Uterus (tissue), 4 donors: ENCODE data around the gene METTL2A. TPM values are rescaled to one million over a fixed set of nuclear protein-coding genes. Genes with fewer than 3 reads are reported as not detected.
"Not testable (repeated sequence)": the region's sequence is repeated elsewhere in the genome, so short reads cannot be mapped to it uniquely, and the experiment has no call there.

Source experiments
- DNase-seq, 2 donors: peaks; one replicate each; pipeline ENCODE4 v3.0.0-alpha.2; 2019 to 2020
- H3K27ac ChIP-seq, 2 donors: fragments of 200-600 bp; sonication (generic); 1 replicate in 1 of 2; 2 replicates in 1 of 2; pipeline ENCODE4 v1.5.1; 2016 to 2018
- H3K27me3 ChIP-seq, 2 donors: fragments of 200-600 bp; sonication (generic); one replicate each; pipeline ENCODE4 v1.5.1; 2018 to 2019; ENCODE audit warnings: control low read depth in 1 of 2
- H3K36me3 ChIP-seq, 2 donors: fragments of 200-600 bp; sonication (generic); one replicate each; pipeline ENCODE4 v1.5.1; 2019; ENCODE audit warnings: control low read depth in 1 of 2
- H3K4me1 ChIP-seq, 2 donors: fragments of 200-600 bp; sonication (generic); one replicate each; pipeline ENCODE4 v1.5.1; 2018 to 2019; ENCODE audit warnings: control low read depth in 1 of 2
- H3K4me3 ChIP-seq, 2 donors: fragments of 200-600 bp; sonication (generic); 1 replicate in 1 of 2; 2 replicates in 1 of 2; pipeline ENCODE4 v1.5.1; 2018 to 2019; ENCODE audit warnings: mild to moderate bottlenecking in 1 of 2
- H3K9me3 ChIP-seq, 2 donors: fragments of 200-600 bp; sonication (generic); one replicate each; pipeline ENCODE4 v1.5.1; 2019; ENCODE audit warnings: control low read depth in 1 of 2
- POLR2A ChIP-seq, 2 donors: fragments of 450-650 bp; IDR thresholded peaks; one replicate each; pipeline ENCODE4 v1.6.1; 2016; ENCODE audit warnings: antibody characterized with exemption in 2 of 2, mild to moderate bottlenecking in 1 of 2, moderate library complexity in 1 of 2
- intact Hi-C: fragments of 100-400 bp; cut with DNase I; formaldehyde crosslinking; loops from one replicate; pipeline ENCODE4 v1.15.1; 2023; ENCODE audit warnings: low total_unique reads
- total RNA-seq, 4 donors: library from RNA; depleted of rRNA in 3 of 4; stranded (reverse); fragments of >200 nt in 3 of 4; gene quantifications; one replicate each; pipeline versions ENCODE4 v1.1.0 to v1.2.4, GENCODE V29; 2014 to 2023
- TF ChIP-seq, protein P1 (sequence below), 4 experiments: fragments of 200-600 bp in 2 of 4; fragments of 450-650 bp in 2 of 4; sonication (generic) in 2 of 4; IDR thresholded peaks; one replicate each; pipeline ENCODE4 v1.5.1; 2016 to 2019; ENCODE audit warnings: antibody characterized with exemption in 4 of 4, mild to moderate bottlenecking in 2 of 4, moderate library complexity in 1 of 4
- donor health status: DM: yes; HTN: yes; CAD: no.

The METTL2A gene
- total RNA-seq, 4 donors from 2014 or later, result 5.9 to 30.8 (median 15.2) TPM

DNA sequence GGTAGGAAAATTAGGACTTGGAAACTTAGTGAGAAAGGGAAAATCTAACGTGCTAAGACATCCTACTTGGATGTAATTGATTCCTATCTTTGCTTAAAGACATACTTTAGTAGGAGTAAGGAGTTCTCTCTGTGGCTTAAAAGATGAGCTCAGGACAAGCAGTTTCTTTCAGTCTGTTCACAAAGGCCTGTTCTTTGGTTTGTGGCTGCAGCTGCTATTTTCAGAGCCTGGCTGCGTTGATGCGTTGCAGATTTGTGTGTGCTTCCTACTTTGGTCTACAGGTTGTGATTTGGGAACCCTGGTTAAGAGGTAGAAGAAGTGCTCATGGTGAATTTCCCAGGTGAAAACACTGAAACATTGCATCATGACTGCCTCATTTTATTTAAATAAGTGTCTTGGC is 30.4 kb downstream of the METTL2A start:
- DNase-seq, H3K27me3 ChIP-seq, H3K9me3 ChIP-seq, H3K27ac ChIP-seq, intact Hi-C loops, H3K36me3 ChIP-seq, H3K4me1 ChIP-seq, H3K4me3 ChIP-seq: not testable (repeated sequence)

DNA sequence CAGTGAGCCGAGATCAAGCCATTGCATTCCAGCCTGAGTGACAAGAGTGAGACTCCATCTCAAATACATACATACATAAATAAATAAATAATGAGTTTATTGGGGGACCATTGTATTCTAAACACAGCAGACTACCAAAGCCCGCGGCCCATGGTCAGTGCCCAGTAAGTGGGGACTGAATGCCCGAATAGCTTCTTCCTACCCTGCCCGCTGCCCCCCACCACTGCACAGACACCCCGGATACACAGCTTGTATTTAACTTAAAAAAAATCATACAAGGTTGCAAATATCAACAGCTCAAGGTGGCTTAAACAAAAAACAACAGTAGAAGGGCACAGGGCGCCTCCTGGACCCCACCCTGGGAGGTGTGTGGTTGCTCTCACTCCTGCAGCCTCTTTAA is 32.3 kb downstream of the METTL2A start:
- no peaks in the 10 kb centered on the region for H3K27me3 ChIP-seq
- no peak overlapping the region for H3K27ac ChIP-seq
- H3K36me3 ChIP-seq, result no peaks in the 10 kb centered on the region
- no peak for DNase-seq
- intact Hi-C loops, result no loop called here
- no peak for TF ChIP-seq POLR2A (IDR thresholded peaks at IDR 0.05)
- TF ChIP-seq, protein P1, sequence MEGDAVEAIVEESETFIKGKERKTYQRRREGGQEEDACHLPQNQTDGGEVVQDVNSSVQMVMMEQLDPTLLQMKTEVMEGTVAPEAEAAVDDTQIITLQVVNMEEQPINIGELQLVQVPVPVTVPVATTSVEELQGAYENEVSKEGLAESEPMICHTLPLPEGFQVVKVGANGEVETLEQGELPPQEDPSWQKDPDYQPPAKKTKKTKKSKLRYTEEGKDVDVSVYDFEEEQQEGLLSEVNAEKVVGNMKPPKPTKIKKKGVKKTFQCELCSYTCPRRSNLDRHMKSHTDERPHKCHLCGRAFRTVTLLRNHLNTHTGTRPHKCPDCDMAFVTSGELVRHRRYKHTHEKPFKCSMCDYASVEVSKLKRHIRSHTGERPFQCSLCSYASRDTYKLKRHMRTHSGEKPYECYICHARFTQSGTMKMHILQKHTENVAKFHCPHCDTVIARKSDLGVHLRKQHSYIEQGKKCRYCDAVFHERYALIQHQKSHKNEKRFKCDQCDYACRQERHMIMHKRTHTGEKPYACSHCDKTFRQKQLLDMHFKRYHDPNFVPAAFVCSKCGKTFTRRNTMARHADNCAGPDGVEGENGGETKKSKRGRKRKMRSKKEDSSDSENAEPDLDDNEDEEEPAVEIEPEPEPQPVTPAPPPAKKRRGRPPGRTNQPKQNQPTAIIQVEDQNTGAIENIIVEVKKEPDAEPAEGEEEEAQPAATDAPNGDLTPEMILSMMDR (IDR thresholded peaks at IDR 0.05), result no peak
- H3K4me3 ChIP-seq, result no peak overlapping the region
- H3K4me1 ChIP-seq, result no peaks in the 10 kb centered on the region
- no peaks in the 10 kb centered on the region for H3K9me3 ChIP-seq

DNA sequence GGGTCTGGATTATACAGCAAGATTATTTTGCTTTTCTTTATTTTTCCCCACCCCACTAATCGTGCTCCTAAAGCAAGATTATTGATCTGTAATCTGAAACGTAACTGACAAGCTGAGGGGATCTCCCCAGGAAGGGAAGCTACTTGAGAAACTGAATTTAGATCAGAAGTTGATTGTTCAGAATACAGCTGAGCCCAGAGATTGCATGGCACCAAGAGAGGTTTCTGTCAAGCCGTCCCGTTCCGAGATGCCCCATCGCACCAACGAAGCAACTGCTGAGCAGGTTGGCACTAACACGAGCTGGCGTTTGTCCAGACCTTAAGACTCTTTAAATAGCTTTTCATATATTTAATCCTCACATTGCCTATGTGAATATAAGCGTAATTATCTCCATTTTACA is 34.8 kb downstream of the METTL2A start:
- H3K4me3 ChIP-seq, DNase-seq, H3K9me3 ChIP-seq, H3K36me3 ChIP-seq, intact Hi-C loops, H3K27ac ChIP-seq, H3K27me3 ChIP-seq, H3K4me1 ChIP-seq: not testable (repeated sequence)

DNA sequence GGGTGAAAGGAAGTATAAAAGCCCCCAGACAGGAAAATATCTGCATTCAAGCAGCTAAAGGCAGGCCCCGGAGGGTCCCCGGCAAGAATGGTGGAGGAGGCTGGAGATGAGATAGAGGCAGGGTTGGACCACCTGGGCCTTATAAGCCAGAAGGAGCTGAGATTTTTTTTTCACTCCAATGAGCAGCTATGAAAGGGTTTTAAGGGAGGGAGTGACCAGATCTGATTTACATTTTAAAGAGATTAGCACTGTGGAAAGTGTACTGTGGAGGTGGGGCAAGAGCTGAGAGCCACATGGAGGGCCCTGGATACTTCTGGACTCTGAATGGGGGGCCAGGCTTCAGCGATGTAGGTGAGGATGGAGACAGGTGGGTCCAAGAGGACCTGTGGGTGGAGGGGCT is 40.7 kb downstream of the METTL2A start:
- intact Hi-C loops, H3K9me3 ChIP-seq, H3K36me3 ChIP-seq, H3K4me1 ChIP-seq, H3K27me3 ChIP-seq, H3K4me3 ChIP-seq, H3K27ac ChIP-seq, DNase-seq: not testable (repeated sequence)

DNA sequence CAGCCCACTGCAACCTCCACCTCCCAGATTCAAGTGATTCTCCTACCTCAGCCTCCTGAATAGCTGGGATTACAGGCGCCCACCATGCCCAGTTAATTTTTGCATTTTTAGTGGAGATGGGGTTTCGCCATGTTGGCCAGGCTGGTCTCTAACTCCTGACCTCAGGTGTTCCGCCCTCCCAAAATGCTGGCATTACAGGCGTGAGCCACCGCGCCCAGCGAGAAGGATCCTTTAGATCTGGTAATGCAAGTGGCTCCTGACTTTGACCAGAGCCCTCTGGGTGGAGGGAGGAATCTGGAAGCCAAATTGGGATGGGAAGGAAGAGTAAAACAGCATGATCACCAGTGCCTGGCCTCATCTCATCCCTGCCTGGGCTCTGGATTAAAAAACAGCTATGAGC is 41.6 kb downstream of the METTL2A start:
- DNase-seq, H3K36me3 ChIP-seq: not testable (repeated sequence)

DNA sequence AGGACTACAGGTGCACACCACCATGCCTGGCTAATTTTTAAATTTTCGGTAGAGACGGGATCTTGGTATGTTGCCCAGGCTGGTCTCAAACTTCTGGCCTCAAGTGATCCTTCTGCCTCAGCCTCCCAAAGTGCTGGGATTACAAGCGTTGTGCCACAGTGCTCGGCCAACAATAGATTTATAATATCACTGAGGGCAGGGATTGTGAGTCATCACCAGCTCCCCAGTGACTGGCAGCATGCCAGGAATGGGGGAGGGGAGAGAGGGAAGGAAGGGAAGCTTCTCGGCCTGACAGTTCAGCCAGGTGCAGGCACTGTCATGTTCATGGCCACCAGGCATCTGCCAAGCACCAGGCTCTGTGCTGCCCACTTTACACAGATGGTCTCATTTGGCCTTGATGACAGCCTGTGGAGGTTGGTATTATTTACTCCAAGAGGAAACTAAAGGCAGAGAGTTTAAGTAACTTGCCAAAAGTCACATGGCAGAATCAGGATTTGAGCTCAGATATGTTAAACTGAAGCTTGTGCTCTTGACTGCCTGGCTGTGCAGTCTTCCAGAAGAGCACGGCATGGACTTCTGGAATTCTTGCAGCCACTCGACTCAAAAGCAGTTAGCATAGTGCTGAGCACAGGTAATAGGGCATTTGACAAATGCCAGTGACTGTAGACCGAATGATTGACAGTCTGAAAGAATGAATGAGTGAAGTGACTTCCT is 47.1 kb downstream of the METTL2A start:
- H3K27me3 ChIP-seq, H3K9me3 ChIP-seq, H3K36me3 ChIP-seq, intact Hi-C loops, H3K4me3 ChIP-seq, H3K4me1 ChIP-seq: not testable (repeated sequence)
- H3K27ac ChIP-seq, result peak overlapping the region in 1 of 2 donors; percentile 7
- peak; percentile 61 to 64 for DNase-seq

More for the DNA sequence above, 41.6 kb downstream of the METTL2A start:
- H3K4me3 ChIP-seq, intact Hi-C loops, H3K27ac ChIP-seq, H3K27me3 ChIP-seq, H3K9me3 ChIP-seq, H3K4me1 ChIP-seq: not testable (repeated sequence)

DNA sequence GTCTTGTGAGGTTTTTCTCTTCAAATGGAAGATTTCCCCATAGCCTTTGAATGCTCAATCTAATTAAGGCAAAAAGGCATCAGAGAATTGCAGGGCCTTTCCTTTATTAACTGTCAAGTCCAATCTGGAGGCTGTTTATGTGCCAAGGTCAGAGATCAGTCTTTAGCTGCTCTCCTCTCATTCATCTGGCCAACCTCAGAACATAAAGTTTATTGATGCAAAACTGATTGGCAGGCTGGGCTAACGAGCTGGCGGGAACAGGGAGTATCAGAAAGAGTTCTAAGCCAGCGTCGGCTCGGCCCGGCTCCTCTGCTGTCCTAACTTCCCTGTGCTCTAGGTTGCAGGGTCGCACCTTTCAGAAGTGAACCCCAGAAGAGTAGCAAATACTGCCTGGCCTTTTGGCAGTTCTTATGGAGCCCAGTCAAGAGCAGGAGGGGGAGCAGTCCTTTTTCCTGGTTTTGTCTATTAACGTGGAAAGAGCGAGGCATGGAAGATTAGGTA is 47.7 kb downstream of the METTL2A start:
- H3K36me3 ChIP-seq, DNase-seq, H3K4me1 ChIP-seq, H3K27ac ChIP-seq, H3K9me3 ChIP-seq, H3K4me3 ChIP-seq, H3K27me3 ChIP-seq, intact Hi-C loops: not testable (repeated sequence)

DNA sequence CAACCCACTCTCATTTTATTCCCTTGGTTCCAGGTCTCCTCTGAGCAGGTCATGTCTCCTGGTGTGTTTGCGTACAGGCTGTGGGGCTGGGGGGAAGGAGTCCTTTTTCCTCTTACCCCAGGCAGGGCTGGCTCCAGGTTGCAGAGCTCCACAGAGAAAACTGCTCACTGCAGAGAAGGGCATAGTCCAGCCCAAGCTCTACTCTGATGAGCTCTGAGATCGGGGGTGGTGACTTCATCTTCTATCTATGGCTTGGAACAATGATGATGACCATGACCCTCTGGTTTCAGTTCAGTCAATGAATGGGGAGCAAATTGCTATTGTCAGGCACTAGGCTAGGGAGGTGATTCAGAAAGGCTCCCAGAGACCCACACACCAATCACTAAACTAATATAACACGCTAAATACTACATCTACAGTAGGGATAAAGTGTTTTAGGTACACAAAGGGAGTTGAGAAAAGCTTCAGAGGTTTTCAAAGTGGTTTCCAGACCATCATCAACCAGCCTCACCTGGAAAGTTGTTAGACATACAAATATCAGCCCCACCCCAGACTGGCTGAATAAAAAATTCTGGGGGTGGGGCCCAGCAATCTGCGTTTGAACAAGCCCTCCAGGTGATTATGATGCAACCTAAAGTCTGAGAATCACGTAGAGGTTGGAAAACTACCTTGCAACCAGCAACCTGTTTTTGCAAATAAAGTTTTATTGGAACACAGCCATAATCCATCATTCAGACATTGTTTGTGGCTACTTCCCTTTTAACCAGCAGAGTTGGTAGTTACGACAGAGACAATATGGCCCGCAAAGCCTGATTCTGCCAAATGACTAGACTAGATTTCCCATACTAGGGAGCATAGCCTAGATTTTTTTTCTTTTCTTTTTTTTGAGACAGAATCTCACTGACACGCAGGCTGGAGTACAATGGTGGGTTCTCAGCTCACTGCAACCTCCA is 49.6 kb downstream of the METTL2A start:
- H3K4me1 ChIP-seq, H3K27ac ChIP-seq, H3K4me3 ChIP-seq, intact Hi-C loops, H3K27me3 ChIP-seq, DNase-seq, H3K36me3 ChIP-seq, H3K9me3 ChIP-seq: not testable (repeated sequence)

DNA sequence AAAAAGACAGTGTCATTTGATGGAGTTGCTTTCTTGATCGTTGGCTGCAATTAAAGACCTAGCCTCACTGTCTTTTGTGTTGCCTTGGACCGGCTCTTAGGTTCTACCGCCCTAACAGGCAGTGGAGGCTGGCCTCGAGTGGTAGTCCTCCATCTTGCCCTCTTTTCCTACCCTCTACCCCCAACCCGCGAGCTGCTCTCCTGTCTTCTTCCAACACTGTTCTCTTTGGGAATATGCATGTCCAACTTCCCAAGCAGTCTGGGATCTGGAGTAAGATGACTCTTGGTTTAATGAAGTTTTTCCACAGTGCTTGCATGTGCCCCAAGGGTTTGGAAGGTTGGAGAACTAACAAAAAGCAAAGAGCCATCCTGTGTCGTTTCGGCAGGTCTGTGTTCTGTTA is 53.4 kb downstream of the METTL2A start:
- peak overlapping the region in 1 of 2 donors; percentile 94 for H3K4me3 ChIP-seq
- peak overlapping the region; percentile 97 to 99 for H3K27ac ChIP-seq
- H3K27me3 ChIP-seq, H3K9me3 ChIP-seq, intact Hi-C loops, H3K4me1 ChIP-seq, DNase-seq, H3K36me3 ChIP-seq: not testable (repeated sequence)

DNA sequence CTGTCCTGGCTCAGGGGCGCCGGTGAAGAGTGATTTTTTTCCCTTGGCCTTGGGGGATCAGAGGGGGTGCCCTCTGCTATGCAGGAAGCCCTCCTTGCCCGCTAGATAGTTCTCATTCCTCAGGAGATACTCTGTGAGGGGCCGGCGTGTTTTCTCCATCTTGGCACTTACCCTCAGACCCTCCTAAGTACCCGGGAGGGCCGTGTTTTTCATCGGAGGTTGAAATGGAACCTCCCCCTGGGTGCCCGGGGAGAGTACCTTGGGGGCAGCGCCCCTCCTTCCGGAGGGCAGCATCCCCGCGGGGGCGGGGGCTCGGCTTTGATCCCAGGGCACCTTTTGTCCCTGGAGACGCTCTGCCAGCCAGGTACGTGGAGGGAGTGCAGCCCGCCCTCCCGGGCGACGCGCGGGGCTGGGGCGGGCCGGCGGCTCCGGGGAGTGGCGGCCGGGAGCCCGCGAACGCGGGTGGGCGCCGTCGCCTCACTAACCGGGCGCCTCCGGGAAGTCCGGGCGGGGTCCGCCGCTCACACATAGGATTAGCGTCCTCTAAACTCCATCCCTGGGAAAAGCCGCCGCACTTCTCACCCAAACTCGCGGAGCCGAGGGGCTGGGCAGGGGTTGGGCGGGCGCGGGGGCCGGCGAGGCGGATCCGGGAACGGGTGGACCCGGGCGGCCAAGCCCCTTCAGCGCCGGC is 54.2 kb downstream of the METTL2A start:
- peak; percentile 31 to 52 for DNase-seq
- intact Hi-C loops, result not testable (repeated sequence)

More for the DNA sequence above, 54.2 kb downstream of the METTL2A start:
- Histone ChIP-seq H3K4me3 (peak overlapping the region; percentile 41 to 94), H3K27ac (peak overlapping the region; percentile 97 to 99)
- H3K27me3 ChIP-seq, H3K4me1 ChIP-seq, H3K9me3 ChIP-seq, H3K36me3 ChIP-seq: not testable (repeated sequence)
